Spleen (tissue), 11 donors: ENCODE results near the gene SMOC1. TPM values are rescaled to one million over a fixed set of nuclear protein-coding genes. Genes with fewer than 3 reads are reported as not detected.

Experiments used
- DNase-seq: peaks from one replicate; pipeline ENCODE4 v3.0.0-alpha.2; 2020
- H3K27ac ChIP-seq, 8 donors: fragments of 200-600 bp; sonication (generic) in 7 of 8; 1 replicate in 4 of 8; 2 replicates in 4 of 8; pipeline versions ENCODE4 v1.5.0 to v1.8.0; 2016 to 2021; ENCODE audit warnings: inconsistent platforms in 4 of 8, mild to moderate bottlenecking in 4 of 8, moderate library complexity in 1 of 8
- H3K27me3 ChIP-seq, 7 donors: fragments of 200-600 bp; sonication (generic) in 6 of 7; replicated peaks in 1 of 7; 1 replicate in 4 of 7; 2 replicates in 3 of 7; pipeline versions ENCODE4 v1.5.0 to v1.8.0; 2016 to 2021; ENCODE audit warnings: inconsistent platforms in 3 of 7, mild to moderate bottlenecking in 1 of 7
- H3K36me3 ChIP-seq, 6 donors: fragments of 200-600 bp; sonication (generic) in 5 of 6; 1 replicate in 4 of 6; 2 replicates in 2 of 6; pipeline versions ENCODE4 v1.5.0 to v1.8.0; 2016 to 2021; ENCODE audit warnings: inconsistent platforms in 2 of 6
- H3K4me1 ChIP-seq, 6 donors: fragments of 200-600 bp; sonication (generic) in 5 of 6; 1 replicate in 3 of 6; 2 replicates in 3 of 6; pipeline versions ENCODE4 v1.5.0 to v1.8.0; 2016 to 2021; ENCODE audit warnings: inconsistent platforms in 3 of 6
- H3K4me3 ChIP-seq, 8 donors: fragments of 200-600 bp; sonication (generic) in 7 of 8; 1 replicate in 4 of 8; 2 replicates in 4 of 8; pipeline versions ENCODE4 v1.5.0 to v1.8.0; 2016 to 2021; ENCODE audit warnings: inconsistent platforms in 4 of 8, mild to moderate bottlenecking in 4 of 8, moderate library complexity in 2 of 8
- H3K9me3 ChIP-seq, 8 donors: fragments of 200-600 bp; sonication (generic) in 7 of 8; 1 replicate in 4 of 8; 2 replicates in 4 of 8; pipeline versions ENCODE4 v1.5.0 to v1.8.0; 2016 to 2021; ENCODE audit warnings: inconsistent platforms in 4 of 8
- CTCF ChIP-seq, 11 experiments: fragments of 200-600 bp in 7 of 11; fragments of 450-650 bp in 4 of 11; sonication (generic) in 4 of 11; IDR thresholded peaks in 8 of 11; conservative IDR thresholded peaks in 3 of 11; 1 replicate in 7 of 11; 2 replicates in 4 of 11; pipeline versions ENCODE4 v1.4.0 to v1.8.0; 2016 to 2021; ENCODE audit warnings: antibody characterized with exemption in 11 of 11, inconsistent platforms in 4 of 11, mild to moderate bottlenecking in 1 of 11
- POLR2A ChIP-seq, 3 donors: fragments of 450-650 bp; IDR thresholded peaks; one replicate each; pipeline ENCODE4 v1.5.1; 2017; ENCODE audit warnings: antibody characterized with exemption in 3 of 3, mild to moderate bottlenecking in 1 of 3
- POLR2AphosphoS5 ChIP-seq, 3 donors: sonication (generic); formaldehyde crosslinking; IDR thresholded peaks; one replicate each; pipeline ENCODE4 v1.5.1; 2017; ENCODE audit warnings: antibody characterized with exemption in 3 of 3
- WGBS, 5 donors: extraction: QIAGEN DNeasy Blood & Tissue Kit in 3 of 5; methylation state at CpG; one replicate each; pipeline versions ENCODE4 v1.1.5 to v1.1.7; 2013 to 2018; 5-methylcytosine and 5-hydroxymethylcytosine counted together
- intact Hi-C: fragments of 100-400 bp; cut with DNase I; formaldehyde crosslinking; loops from one replicate; pipeline ENCODE4 v1.15.0; 2023; ENCODE audit warnings: low total_unique reads
- polyA plus RNA-seq, 3 donors: library from polyadenylated mRNA; stranded (reverse); fragments of 200-250 nt; gene quantifications; one replicate each; pipeline ENCODE4 v1.2.1, GENCODE V29; 2013
- total RNA-seq, 7 donors: library from RNA; depleted of rRNA in 3 of 7; stranded (reverse); fragments of >200 nt in 3 of 7; fragmentation: NEBNext Ultra II Directional in 4 of 7; extraction: Animal tissue kit (Norgen Biotek cat#: 25700) in 4 of 7; gene quantifications; one replicate each; pipeline versions ENCODE4 v1.1.0 to v1.2.1, GENCODE V29; 2016 to 2021
- donor health status: healthy with polysubstance abuse.
- donor health status: DM: no; HTN: no; CAD: no; lungs with moderate emphysema.
- donor health status: DM: no; HTN: no; CAD: no.
- donor health status: Bipolar disorder and iron deficiency.
- donor health status: healthy.
- donor health status: DM: no; HTN: no; CAD: no.
- donor health status: DM: yes; HTN: yes; CAD: no.

Gene SMOC1
- total and polyA plus RNA-seq, 10 donors, result 6.1 to 108 (median 29.6) TPM

- H3K4me1 ChIP-seq, result no peaks in the 10 kb centered on the region
- 87 to 96% (median 92%) methylated on average over 2 of the region's 2 CpGs for WGBS, 5 donors
- H3K4me3 ChIP-seq, result no peak overlapping the region
- TF ChIP-seq CTCF (IDR thresholded peaks at IDR 0.05 in 8 of 11, conservative IDR thresholded peaks at IDR 0.05 in 3 of 11), result no peak
- TF ChIP-seq POLR2AphosphoS5 (IDR thresholded peaks at IDR 0.05), result no peak
- no peak for TF ChIP-seq POLR2A (IDR thresholded peaks at IDR 0.05)
- intact Hi-C loops, result no loop called here
- H3K36me3 ChIP-seq, result no peaks in the 10 kb centered on the region
- H3K27me3 ChIP-seq, result peaks cover 0 to 13% (median 0%) of the 10 kb centered on the region in 7 donors
- DNase-seq, result no peak
- peaks cover 0 to 23% (median 10%) of the 10 kb centered on the region in 8 donors for H3K9me3 ChIP-seq
- H3K27ac ChIP-seq, result no peak overlapping the region
Measured at GRCh38 chr14:69870613-69871012, 8.6 kb upstream of the SMOC1 start.

GRCh38 chr14:69873877-69874780 is 5.1 kb upstream of the SMOC1 start:
- peaks cover 0 to 17% (median 7%) of the 10 kb centered on the region in 8 donors for H3K9me3 ChIP-seq
- DNase-seq, result no peak
- intact Hi-C loops, result no loop called here
- 53 to 73% (median 61%) methylated on average over 5 of the region's 5 CpGs for WGBS, 5 donors
- no peak overlapping the region for H3K4me3 ChIP-seq
- H3K4me1 ChIP-seq, result peaks cover 0 to 23% (median 5%) of the 10 kb centered on the region in 6 donors
- no peaks in the 10 kb centered on the region for H3K36me3 ChIP-seq
- peaks cover 0 to 25% (median 10%) of the 10 kb centered on the region in 7 donors for H3K27me3 ChIP-seq
- H3K27ac ChIP-seq, result peak overlapping the region in 5 of 8 donors; percentile 11 to 66 (median 44)
- TF ChIP-seq CTCF (IDR thresholded peaks at IDR 0.05 in 8 of 11, conservative IDR thresholded peaks at IDR 0.05 in 3 of 11) (no peak), POLR2AphosphoS5 (IDR thresholded peaks at IDR 0.05) (no peak), POLR2A (IDR thresholded peaks at IDR 0.05) (no peak)

GRCh38 chr14:69876221-69876847 is 2.9 kb upstream of the SMOC1 start:
- peaks cover 0 to 9% (median 0%) of the 10 kb centered on the region in 8 donors for H3K9me3 ChIP-seq
- TF ChIP-seq CTCF (IDR thresholded peaks at IDR 0.05 in 8 of 11, conservative IDR thresholded peaks at IDR 0.05 in 3 of 11) (no peak), POLR2A (IDR thresholded peaks at IDR 0.05) (no peak), POLR2AphosphoS5 (IDR thresholded peaks at IDR 0.05) (no peak)
- H3K36me3 ChIP-seq, result no peaks in the 10 kb centered on the region
- DNase-seq, result no peak
- H3K4me1 ChIP-seq, result peaks cover 0 to 40% (median 11%) of the 10 kb centered on the region in 6 donors
- H3K27me3 ChIP-seq, result peaks cover 0 to 47% (median 24%) of the 10 kb centered on the region in 7 donors
- H3K4me3 ChIP-seq, result no peak overlapping the region
- WGBS, 5 donors, result 41 to 48% (median 45%) methylated on average over 2 of the region's 2 CpGs
- intact Hi-C loops, result no loop called here
- H3K27ac ChIP-seq, result peak overlapping the region in 7 of 8 donors; percentile 15 to 78 (median 65)
